Ishikawa (cell line): ENCODE data around the gene CLMN.

Experiments
- CEBPB ChIP-seq: IDR thresholded peaks from 2 replicates; pipeline ENCODE4 v1.6.1; 2012
- CREB1 ChIP-seq: IDR thresholded peaks from 2 replicates; pipeline ENCODE4 v1.6.1; 2012; ENCODE audit warnings: low read depth
- EGR1 ChIP-seq: IDR thresholded peaks from 2 replicates; pipeline ENCODE4 v1.6.1; 2012
- EP300 ChIP-seq: IDR thresholded peaks from 2 replicates; pipeline ENCODE4 v1.6.1; 2012; ENCODE audit warnings: borderline replicate concordance
- FOXM1 ChIP-seq: IDR thresholded peaks from 2 replicates; pipeline ENCODE4 v1.6.1; 2012; ENCODE audit warnings: low read depth, borderline replicate concordance
- MAX ChIP-seq: IDR thresholded peaks from 2 replicates; pipeline ENCODE4 v1.6.1; 2012
- NFIC ChIP-seq: IDR thresholded peaks from 2 replicates; pipeline ENCODE4 v1.6.1; 2012
- RAD21 ChIP-seq: IDR thresholded peaks from 2 replicates; pipeline ENCODE4 v1.6.1; 2012; ENCODE audit warnings: low read depth
- REST ChIP-seq: IDR thresholded peaks from 2 replicates; pipeline ENCODE4 v1.6.1; 2012; ENCODE audit warnings: low read depth, mild to moderate bottlenecking
- TAF1 ChIP-seq: IDR thresholded peaks from 2 replicates; pipeline ENCODE4 v1.6.1; 2012; ENCODE audit warnings: low read depth, mild to moderate bottlenecking
- TCF12 ChIP-seq: IDR thresholded peaks from 2 replicates; pipeline ENCODE4 v1.6.1; 2012; ENCODE audit warnings: low read depth
- TEAD4 ChIP-seq: IDR thresholded peaks from 2 replicates; pipeline ENCODE4 v1.6.1; 2012
- USF1 ChIP-seq: IDR thresholded peaks from 2 replicates; pipeline ENCODE4 v1.6.1; 2012
- YY1 ChIP-seq: IDR thresholded peaks from 2 replicates; pipeline ENCODE4 v1.6.1; 2012; ENCODE audit warnings: low read depth
- ZBTB7A ChIP-seq: IDR thresholded peaks from 2 replicates; pipeline ENCODE4 v1.6.1; 2012; ENCODE audit warnings: low read depth

CLMN gene

GRCh38 chr14:95232894-95233584 is 86.7 kb downstream of the CLMN start:
- TF ChIP-seq CEBPB = no peak
- no peak for TF ChIP-seq RAD21
- no peak for TF ChIP-seq REST
- TF ChIP-seq YY1 = no peak
- no peak for TF ChIP-seq MAX
- TF ChIP-seq TCF12 = no peak

GRCh38 chr14:95231966-95232633 is 87.6 kb downstream of the CLMN start:
- TF ChIP-seq TAF1 (no peak), CREB1 (no peak), ZBTB7A (no peak), USF1 (no peak), REST (no peak), CEBPB (no peak), EP300 (no peak), YY1 (no peak), RAD21 (no peak)

GRCh38 chr14:95229749-95230148 is 90.0 kb downstream of the CLMN start:
- no peak for TF ChIP-seq MAX
- TF ChIP-seq TAF1 = no peak
- TF ChIP-seq YY1 = no peak
- no peak for TF ChIP-seq FOXM1
- no peak for TF ChIP-seq TCF12
- no peak for TF ChIP-seq TEAD4
- no peak for TF ChIP-seq CREB1
- TF ChIP-seq USF1 = no peak
- no peak for TF ChIP-seq NFIC
- no peak for TF ChIP-seq CEBPB
- TF ChIP-seq EGR1 = no peak
- TF ChIP-seq REST = no peak
- no peak for TF ChIP-seq ZBTB7A

- no peak for TF ChIP-seq EGR1
- no peak for TF ChIP-seq TEAD4
- no peak for TF ChIP-seq CREB1
These were observed 91.5 kb downstream of the CLMN start for GRCh38 chr14:95228240-95228639.

GRCh38 chr14:95227279-95227860 is 92.3 kb downstream of the CLMN start:
- TF ChIP-seq CEBPB = no peak
- TF ChIP-seq EGR1 = no peak
- TF ChIP-seq CREB1 = no peak
- TF ChIP-seq TCF12 = no peak; the same call in 1 of the 2 replicates
- TF ChIP-seq TEAD4 = 0 out of 2 replicates have a peak, but pooled peaks have one; percentile 7
- peak; percentile 56; the same call in 1 of the 2 replicates for TF ChIP-seq EP300
- no peak for TF ChIP-seq YY1
- no peak for TF ChIP-seq TAF1
- TF ChIP-seq NFIC = peak; percentile 89
- TF ChIP-seq USF1 = no peak
- TF ChIP-seq ZBTB7A = no peak
- no peak for TF ChIP-seq REST
- TF ChIP-seq MAX = no peak; the same call in 1 of the 2 replicates
- TF ChIP-seq FOXM1 = no peak
- TF ChIP-seq RAD21 = 0 out of 2 replicates have a peak, but pooled peaks have one; percentile 0
